Anterior cingulate cortex (tissue), 58 donors: ENCODE results near the gene COL13A1.
A peak's percentile ranks its signal among the peaks of the same experiment; 100 is the strongest.

Experiments used
- DNase-seq, 58 donors: peaks; one replicate each; lab custom pipeline; 2025; lab: John Stamatoyannopoulos, UW

COL13A1 gene

GRCh38 chr10:69980672-69981071 is 179.0 kb downstream of the COL13A1 start:
- DNase-seq: no peak

DNA sequence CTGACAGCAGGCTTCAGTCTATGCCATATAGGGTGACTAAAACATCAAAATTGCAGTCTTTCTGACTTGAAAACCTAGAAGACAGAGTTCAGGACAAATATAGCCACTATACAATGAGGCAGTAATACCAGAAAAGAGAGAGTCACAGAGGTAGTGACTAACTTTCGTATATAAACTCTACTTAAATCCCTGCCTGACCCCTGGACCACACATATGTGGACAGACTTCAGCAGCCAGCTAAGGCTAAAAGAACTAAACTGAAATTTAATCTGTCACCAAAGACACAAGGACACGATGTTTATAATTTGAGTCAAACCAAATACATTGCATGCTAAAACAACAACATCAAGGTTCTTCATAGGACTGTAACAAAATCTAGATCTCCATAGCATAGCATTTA is 186.4 kb downstream of the COL13A1 start:
- DNase-seq: no peak

DNA sequence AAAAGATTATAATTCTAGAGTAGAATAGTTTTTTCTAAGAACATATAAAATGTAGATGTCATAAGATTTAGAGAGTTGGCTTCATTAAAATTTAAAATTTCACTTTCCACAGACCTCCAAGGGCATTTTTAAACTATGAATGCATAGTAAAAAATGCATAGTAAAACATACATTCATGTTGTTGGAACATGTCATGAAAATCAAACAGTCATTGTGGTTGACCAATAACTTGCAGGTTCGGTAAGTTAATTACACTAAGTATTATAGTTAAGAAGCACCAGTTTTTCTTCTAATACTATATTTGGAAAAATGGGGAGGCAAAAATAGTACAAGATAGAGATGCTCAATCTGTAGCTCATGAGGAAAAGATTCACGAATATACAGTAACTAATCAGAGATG is 189.4 kb downstream of the COL13A1 start:
- no peak for DNase-seq

DNA sequence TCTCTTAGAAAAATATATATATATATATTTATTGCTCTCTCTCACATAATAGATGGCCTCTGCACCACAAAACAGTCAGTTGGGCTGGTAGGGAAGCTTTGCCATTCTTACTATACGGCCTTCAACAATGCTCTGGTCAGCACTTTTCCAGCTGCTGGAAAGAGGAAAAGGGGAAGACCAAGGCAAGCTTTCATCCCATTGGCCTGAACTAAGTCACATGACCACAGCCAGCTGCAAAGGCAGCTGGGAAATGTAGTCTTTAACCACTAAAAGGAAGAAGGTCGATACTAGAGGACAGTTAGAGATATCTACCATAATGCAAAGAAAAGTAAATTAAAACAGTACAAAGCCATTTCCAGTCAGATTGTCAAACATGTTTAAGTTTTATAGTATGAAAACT is 192.6 kb downstream of the COL13A1 start:
- DNase-seq: peak in 20 of 58 donors; percentile 3 to 34 (median 10)

DNA sequence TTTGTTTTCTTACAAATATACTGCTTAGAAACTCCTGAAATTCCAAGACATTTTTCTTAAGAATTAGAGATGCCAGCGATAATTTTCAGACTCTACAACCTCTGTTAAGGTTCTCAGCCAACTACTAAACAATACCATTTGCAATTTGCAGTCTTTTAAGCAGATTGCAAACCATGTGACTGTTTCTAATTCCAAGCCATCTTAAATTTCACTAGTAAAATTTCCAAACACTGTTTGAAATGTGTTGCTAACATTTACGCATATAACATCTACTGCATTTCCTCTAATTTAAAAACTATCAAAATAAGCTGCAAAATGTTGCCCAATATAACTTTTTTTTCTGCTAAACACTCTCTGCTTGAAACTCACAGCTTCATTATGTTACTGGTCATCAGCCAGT is 194.9 kb downstream of the COL13A1 start:
- no peak for DNase-seq

DNA sequence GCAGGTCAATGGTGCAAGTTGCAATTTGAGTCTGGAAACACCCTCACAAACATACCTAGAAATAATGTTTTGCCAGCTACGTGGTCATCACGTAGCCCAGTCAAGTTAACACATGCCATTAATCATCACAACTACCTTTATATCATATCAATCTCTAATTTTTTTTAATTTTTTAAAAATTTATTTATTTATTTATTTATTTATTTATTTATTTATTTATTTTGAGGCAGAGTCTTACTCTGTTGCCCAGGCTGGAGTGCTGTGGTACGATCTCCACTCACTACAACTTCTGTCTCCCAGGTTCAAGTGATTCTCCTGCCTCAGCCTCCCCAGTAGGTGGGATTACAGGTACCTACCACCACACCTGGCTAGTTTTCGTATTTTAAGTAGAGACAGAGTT is 198.6 kb downstream of the COL13A1 start:
- no peak for DNase-seq

DNA sequence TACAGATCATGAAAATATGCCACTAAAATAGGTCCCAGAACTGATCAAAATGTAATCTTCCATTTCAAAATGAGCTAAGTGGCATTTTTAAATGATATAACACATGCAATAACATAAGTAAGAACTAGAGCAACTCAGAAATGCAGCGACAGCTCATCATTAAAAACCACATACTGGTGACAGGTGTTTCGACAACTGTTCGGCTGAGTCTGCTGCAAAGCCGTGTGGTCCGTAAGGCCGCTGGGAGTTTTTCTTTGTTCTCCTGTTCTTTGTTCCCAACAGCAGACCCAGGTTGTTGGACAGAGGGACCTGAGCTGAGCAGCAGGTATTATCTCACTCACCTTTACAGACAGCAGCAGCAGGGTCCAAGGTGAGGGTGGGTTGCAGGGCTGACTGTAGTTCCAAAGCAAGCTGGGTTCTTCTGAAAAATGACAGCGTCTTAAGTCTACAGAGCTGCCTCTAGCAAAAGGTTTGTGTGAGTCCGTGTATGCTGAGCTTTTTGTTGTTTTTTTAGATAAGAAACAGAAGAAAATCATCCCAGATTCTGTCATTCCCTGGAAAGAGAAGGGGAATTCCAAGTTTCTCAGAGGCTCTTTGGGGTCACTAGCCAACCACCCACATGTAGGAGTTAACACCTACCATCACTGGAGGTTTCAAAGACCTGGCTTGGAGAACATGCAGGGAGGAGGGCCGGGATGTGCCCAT is 205.6 kb downstream of the COL13A1 start:
- DNase-seq: no peak
